WI38 (cell line): ENCODE data around the gene DDX59.

ENCODE experiments used
- H3K4me3 ChIP-seq: 2 replicates; pipeline ENCODE4 v1.5.1; 2011; ENCODE audit warnings: low read depth, mild to moderate bottlenecking, control low read depth, low read length
- TF ChIP-seq, protein P1 (sequence below): IDR thresholded peaks from 2 replicates; pipeline ENCODE4 v1.5.1; 2012; ENCODE audit warnings: low read depth, mild to moderate bottlenecking, control low read depth, low read length

DDX59 gene

DNA sequence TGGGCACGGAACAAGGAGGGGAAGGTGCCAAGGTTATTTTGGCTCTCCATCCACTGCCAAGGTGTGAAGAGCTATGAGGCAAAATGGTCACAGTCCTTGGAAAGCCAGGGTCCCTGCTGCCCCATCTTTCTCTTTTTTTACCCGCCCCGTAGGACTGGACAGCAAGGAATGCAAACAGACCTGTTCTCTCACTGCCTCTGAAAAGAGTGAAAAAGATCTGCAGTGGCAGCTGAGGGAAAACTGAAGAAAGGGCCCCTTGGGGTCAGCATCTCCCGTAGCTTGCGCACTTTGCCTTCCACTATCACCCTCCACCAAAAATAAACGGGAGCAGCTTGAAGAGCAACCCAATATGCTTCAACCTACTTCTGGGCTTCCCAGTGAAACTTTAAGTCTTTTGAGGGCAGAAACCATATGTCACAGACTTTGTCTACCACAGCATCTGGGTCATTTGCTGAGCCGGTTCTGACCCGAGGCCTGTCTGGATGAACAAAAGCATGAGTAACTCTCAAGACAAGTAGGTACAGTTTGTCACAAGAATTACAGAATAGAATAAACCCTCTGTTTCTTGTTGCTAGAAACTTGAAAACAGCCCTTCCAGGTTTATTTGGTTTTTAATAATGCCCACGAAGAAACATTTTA lies 39.7 kb downstream of the DDX59 start:
- TF ChIP-seq, protein P1, sequence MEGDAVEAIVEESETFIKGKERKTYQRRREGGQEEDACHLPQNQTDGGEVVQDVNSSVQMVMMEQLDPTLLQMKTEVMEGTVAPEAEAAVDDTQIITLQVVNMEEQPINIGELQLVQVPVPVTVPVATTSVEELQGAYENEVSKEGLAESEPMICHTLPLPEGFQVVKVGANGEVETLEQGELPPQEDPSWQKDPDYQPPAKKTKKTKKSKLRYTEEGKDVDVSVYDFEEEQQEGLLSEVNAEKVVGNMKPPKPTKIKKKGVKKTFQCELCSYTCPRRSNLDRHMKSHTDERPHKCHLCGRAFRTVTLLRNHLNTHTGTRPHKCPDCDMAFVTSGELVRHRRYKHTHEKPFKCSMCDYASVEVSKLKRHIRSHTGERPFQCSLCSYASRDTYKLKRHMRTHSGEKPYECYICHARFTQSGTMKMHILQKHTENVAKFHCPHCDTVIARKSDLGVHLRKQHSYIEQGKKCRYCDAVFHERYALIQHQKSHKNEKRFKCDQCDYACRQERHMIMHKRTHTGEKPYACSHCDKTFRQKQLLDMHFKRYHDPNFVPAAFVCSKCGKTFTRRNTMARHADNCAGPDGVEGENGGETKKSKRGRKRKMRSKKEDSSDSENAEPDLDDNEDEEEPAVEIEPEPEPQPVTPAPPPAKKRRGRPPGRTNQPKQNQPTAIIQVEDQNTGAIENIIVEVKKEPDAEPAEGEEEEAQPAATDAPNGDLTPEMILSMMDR = no peak
- no peak overlapping the region for H3K4me3 ChIP-seq

DNA sequence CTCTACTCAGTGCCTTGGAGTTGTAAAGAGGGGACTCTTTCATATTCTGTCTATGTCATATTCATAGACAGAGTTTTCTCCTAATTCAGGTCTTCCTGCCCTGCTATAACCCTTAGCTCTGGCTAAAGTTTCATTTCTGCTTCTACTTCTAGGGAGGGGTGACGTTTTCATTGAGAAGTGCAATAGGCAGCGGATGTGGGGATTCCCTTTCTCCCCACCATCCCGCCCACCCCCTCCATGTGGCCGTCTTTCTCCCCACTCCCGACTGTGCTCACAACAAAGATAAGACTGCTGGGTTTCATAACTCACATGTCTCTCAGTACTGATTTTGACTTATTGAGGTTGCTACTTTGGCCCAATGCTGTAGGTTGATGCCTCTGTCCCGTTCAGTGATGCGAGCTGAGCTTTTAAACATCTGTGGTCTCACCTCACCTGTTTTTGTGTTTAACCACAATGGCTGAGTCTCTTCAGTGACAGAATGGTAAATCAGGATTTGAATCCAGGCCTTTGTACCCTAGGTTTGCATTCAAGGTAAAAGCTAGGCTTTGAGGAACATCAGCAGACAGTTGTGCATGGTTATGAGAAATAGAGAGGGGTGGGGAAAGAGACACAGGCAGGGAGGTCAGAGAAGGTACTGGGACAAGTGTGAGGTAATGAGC lies 41.4 kb downstream of the DDX59 start:
- TF ChIP-seq, protein P1 = no peak
- H3K4me3 ChIP-seq = no peak overlapping the region

DNA sequence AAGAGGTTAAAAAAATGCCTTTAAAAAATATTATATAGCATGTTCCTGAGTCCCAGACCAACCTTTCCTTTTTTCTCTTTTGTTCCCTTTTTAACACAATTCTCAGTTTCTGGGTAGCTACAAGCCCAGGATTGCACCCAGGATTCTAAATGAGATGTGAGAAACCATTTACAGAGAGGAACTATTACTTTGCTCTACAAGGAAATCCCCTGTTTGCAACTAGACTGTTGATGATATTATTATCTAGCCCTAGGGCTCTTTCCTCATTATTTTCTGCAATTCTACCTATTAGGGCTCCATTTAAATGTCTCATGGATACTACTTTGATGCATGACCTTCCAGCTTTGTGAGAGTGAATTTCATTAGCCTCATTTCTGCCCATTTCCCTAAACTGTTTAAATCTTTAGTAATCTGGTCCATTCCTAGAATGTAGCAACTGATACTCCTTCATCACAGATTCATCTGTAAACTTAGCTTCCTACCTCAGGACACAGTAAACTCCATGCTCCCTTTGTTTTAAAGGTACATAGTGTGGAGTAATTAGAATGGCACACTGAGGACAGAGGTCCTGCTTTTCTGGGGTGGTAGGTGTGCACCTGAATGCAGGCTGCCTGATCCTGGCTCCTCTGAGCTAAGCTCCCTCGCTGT lies 42.0 kb downstream of the DDX59 start:
- H3K4me3 ChIP-seq = no peak overlapping the region
- TF ChIP-seq, protein P1 = no peak

DNA sequence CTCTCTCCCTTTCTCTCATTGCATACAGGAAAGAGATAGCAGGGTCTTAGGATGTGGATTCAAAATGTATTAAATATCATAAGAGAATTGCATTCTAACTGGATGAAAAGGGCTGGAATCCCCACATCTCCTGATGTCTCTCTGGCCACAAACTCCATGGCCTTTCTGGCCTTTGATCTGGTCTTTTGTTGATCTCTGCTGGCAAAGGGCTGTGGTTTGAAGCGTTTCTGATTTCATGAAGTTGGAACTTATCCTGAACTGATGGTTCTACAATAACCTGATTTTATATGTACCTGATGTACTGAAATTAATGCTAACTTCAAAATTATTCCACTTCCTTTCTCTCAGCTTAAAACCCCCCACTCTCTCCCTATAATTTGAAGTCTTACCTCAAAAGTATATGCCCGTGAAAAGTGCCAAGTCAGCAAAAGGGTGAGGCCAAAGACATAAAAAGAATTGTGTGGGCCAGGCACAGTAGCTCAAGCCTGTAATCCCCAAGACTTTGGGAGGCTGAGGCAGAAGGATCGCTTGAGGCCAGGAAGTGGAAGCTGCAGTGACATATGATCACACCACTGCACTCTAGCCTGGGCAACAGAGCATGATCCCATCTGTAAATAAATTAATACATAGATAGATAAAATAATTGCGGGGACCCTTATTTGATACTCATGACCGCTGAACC lies 42.7 kb downstream of the DDX59 start:
- H3K4me3 ChIP-seq = no peak overlapping the region
- TF ChIP-seq, protein P1 = no peak

DNA sequence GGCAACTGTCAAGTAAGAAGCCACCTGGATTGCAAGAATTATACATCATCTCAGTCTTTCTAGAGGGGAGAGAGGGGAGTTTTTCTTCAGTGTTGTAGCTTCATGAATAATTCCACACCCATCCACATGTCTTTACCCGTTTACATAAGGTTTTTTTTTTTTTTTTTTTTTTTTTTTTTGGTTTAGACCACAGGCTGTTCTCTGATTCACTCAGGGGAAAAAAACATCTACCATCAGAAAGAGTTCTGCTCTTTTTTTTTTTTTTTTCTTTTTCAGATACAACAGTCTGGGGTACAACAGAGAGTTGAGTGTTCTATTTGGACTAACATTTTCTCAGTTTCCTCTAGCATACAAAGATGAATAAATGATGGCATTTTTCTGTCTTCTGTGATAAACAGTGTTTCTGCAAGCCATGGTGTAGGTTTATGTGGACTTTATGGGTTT lies 44.3 kb downstream of the DDX59 start:
- TF ChIP-seq, protein P1 = no peak
- H3K4me3 ChIP-seq = no peak overlapping the region

DNA sequence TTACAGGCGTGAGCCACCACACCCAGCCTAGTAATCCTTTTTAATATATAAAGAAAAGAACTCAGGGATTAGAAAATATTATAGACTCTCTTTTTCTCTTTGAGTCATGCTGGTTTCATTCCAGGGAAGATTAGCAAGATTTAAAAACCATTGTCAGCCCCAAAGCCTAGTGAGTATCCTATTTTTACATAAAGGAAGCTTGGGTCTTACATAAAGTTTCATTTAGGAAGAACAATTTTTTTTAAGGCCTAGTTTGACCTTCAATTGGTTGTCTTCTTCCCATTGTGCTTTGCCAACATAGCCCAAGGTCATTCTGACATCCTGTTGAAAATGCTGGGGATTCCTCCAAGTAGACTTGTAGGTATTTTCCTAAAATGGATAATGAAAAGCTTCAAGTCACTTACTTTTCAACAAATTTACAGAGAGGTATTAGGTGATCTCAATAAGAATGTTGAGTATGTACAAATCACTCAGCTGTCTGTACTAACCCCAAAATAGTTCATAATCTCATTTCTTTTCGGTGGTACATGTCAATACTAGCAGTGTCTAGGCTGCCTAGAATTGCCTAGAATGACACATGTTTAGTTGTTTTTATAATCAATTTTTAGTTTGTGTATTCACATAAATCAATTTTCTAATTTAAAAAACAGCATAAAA lies 44.9 kb downstream of the DDX59 start:
- no peak overlapping the region for H3K4me3 ChIP-seq
- TF ChIP-seq, protein P1 = no peak
